Tibial artery (tissue), 4 donors: ENCODE data around the gene CNDP2.

Experiments used
- DNase-seq, 2 donors: peaks; one replicate each; pipeline ENCODE4 v3.0.0-alpha.2; 2019
- H3K27ac ChIP-seq, 2 donors: fragments of 200-600 bp; sonication (generic) in 1 of 2; 1 replicate in 1 of 2; 2 replicates in 1 of 2; pipeline ENCODE4 v1.5.1; 2018 to 2019; ENCODE audit warnings: mild to moderate bottlenecking in 1 of 2
- H3K27me3 ChIP-seq, 2 donors: fragments of 200-600 bp; sonication (generic) in 1 of 2; one replicate each; pipeline versions ENCODE4 v1.5.1 to v1.6.0; 2016 to 2019
- H3K36me3 ChIP-seq, 3 donors: fragments of 200-600 bp; sonication (generic) in 2 of 3; one replicate each; pipeline ENCODE4 v1.5.1; 2016 to 2019; ENCODE audit warnings: mild to moderate bottlenecking in 2 of 3
- H3K4me1 ChIP-seq, 4 donors: fragments of 200-600 bp; sonication (generic) in 2 of 4; 1 replicate in 3 of 4; 2 replicates in 1 of 4; pipeline ENCODE4 v1.5.1; 2016 to 2019
- H3K4me3 ChIP-seq, 2 donors: fragments of 200-600 bp; sonication (generic) in 1 of 2; 1 replicate in 1 of 2; 2 replicates in 1 of 2; pipeline ENCODE4 v1.5.1; 2018 to 2019; ENCODE audit warnings: mild to moderate bottlenecking in 2 of 2
- H3K9me3 ChIP-seq, 3 donors: fragments of 200-600 bp; sonication (generic) in 1 of 3; one replicate each; pipeline ENCODE4 v1.5.1; 2016 to 2019
- CTCF ChIP-seq, 2 experiments: fragments of 200-600 bp in 1 of 2; fragments of 450-650 bp in 1 of 2; IDR thresholded peaks; one replicate each; pipeline ENCODE4 v1.5.1; 2017 to 2019; ENCODE audit warnings: antibody characterized with exemption in 2 of 2, mild to moderate bottlenecking in 1 of 2, moderate library complexity in 1 of 2
- intact Hi-C: fragments of 100-400 bp; cut with DNase I; formaldehyde crosslinking; loops from one replicate; pipeline ENCODE4 v1.15.0; 2023; ENCODE audit warnings: low total_unique reads

Gene CNDP2

GRCh38 chr18:74544898-74545297, 48.7 kb downstream of the CNDP2 start:
- Histone ChIP-seq H3K27me3 (peaks cover 0 to 4% of the 10 kb centered on the region in 2 donors), H3K9me3 (peaks cover 0 to 13% (median 6%) of the 10 kb centered on the region in 3 donors), H3K4me1 (peaks cover 0 to 4% (median 0%) of the 10 kb centered on the region in 4 donors), H3K27ac (no peak overlapping the region), H3K36me3 (no peaks in the 10 kb centered on the region), H3K4me3 (no peak overlapping the region)
- no peak for DNase-seq
- intact Hi-C loops = no loop called here
- no peak for TF ChIP-seq CTCF (IDR thresholded peaks at IDR 0.05)

GRCh38 chr18:74546007-74546406, 49.8 kb downstream of the CNDP2 start:
- intact Hi-C loops = no loop called here
- no peak overlapping the region for H3K4me3 ChIP-seq
- H3K4me1 ChIP-seq = peaks cover 0 to 4% (median 0%) of the 10 kb centered on the region in 4 donors

GRCh38 chr18:74546751-74547530, 50.8 kb downstream of the CNDP2 start:
- Histone ChIP-seq H3K27ac (no peak overlapping the region), H3K4me1 (peaks cover 0 to 4% (median 0%) of the 10 kb centered on the region in 4 donors), H3K27me3 (no peaks in the 10 kb centered on the region), H3K4me3 (no peak overlapping the region), H3K36me3 (no peaks in the 10 kb centered on the region), H3K9me3 (peaks cover 0 to 17% (median 9%) of the 10 kb centered on the region in 3 donors)
- intact Hi-C loops = no loop called here
- TF ChIP-seq CTCF (IDR thresholded peaks at IDR 0.05) = no peak
- peak in 1 of 2 donors; percentile 52 for DNase-seq

More at GRCh38 chr18:74546007-74546406, 49.8 kb downstream of the CNDP2 start:
- no peak for DNase-seq
- no peak for TF ChIP-seq CTCF (IDR thresholded peaks at IDR 0.05)
- no peak overlapping the region for H3K27ac ChIP-seq
- H3K36me3 ChIP-seq = no peaks in the 10 kb centered on the region
- no peaks in the 10 kb centered on the region for H3K27me3 ChIP-seq
- H3K9me3 ChIP-seq = peaks cover 0 to 17% (median 9%) of the 10 kb centered on the region in 3 donors

- no peak overlapping the region for H3K27ac ChIP-seq
- H3K4me3 ChIP-seq = no peak overlapping the region
- no peak for DNase-seq
- H3K36me3 ChIP-seq = no peaks in the 10 kb centered on the region
- H3K9me3 ChIP-seq = peaks cover 0 to 17% (median 9%) of the 10 kb centered on the region in 3 donors
- peaks cover 0 to 4% (median 0%) of the 10 kb centered on the region in 4 donors for H3K4me1 ChIP-seq
- intact Hi-C loops = no loop called here
- H3K27me3 ChIP-seq = no peaks in the 10 kb centered on the region
- no peak for TF ChIP-seq CTCF (IDR thresholded peaks at IDR 0.05)
Observed at GRCh38 chr18:74547860-74548259, 51.7 kb downstream of the CNDP2 start.

GRCh38 chr18:74549591-74550104, 53.5 kb downstream of the CNDP2 start:
- intact Hi-C loops = loop anchor here (5.0 kb wide), 1 partner anchor 192 kb away; no protein-coding TSS in a partner anchor
- no peak for TF ChIP-seq CTCF (IDR thresholded peaks at IDR 0.05)
- peaks cover 0 to 17% (median 9%) of the 10 kb centered on the region in 3 donors for H3K9me3 ChIP-seq
- H3K4me1 ChIP-seq = peaks cover 0 to 4% (median 0%) of the 10 kb centered on the region in 4 donors
- no peak overlapping the region for H3K27ac ChIP-seq
- DNase-seq = no peak
- H3K36me3 ChIP-seq = no peaks in the 10 kb centered on the region
- peaks cover 0 to 4% of the 10 kb centered on the region in 2 donors for H3K27me3 ChIP-seq
- no peak overlapping the region for H3K4me3 ChIP-seq
